ENCODE data around the gene TRAF3IP3. TPM values are rescaled to one million over a fixed set of nuclear protein-coding genes. Genes with fewer than 3 reads are reported as not detected.
"Not testable (repeated sequence)": the region's sequence is repeated elsewhere in the genome, so short reads cannot be mapped to it uniquely, and the experiment has no call there.

Gene TRAF3IP3
- total RNA-seq, 2 donors from 2014 or later = 1.3 to 2.7 TPM

GRCh38 chr1:209784265-209785169 lies 28.7 kb downstream of the TRAF3IP3 start, which contains the start of gene C1orf74:
C1orf74 (minus strand) TSS chr1:209784559; CDS start chr1:209783634, 925 bp downstream.
- DNase-seq (peak; percentile 99), ATAC-seq (peak; percentile 98 to 99)
- intact Hi-C loops (cut with DNase I) = loop anchor here in 1 of 2 donors (5.0 kb wide), 1 partner anchor 38 kb away; no protein-coding TSS in a partner anchor

- intact Hi-C loops (cut with DNase I) = no loop called here
- no peak for ATAC-seq
- no peak for DNase-seq
These were observed 29.7 kb downstream of the TRAF3IP3 start for GRCh38 chr1:209785592-209785991.

GRCh38 chr1:209786146-209786545 lies 30.3 kb downstream of the TRAF3IP3 start:
- intact Hi-C loops (cut with DNase I) = no loop called here
- no peak for DNase-seq
- no peak for ATAC-seq

DNA sequence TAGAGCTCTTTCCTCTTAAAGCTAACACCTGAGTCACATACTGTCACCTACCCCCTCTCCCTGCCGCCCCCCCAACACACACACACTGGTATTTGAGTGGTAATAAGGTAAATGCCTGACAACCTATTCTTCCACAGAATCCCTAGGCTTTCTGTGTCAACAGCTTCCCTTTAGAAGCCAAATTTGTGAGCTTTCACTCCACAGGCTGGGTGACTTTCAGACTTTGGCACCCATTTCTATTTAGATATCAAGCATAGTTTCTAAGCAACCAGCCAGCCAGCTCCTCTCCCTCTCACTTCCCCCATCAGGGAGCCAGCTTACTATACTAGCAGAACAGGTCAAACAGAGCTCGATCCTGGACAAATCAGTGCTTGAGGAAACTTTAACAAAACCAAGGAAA lies 31.7 kb downstream of the TRAF3IP3 start:
- ATAC-seq = peak; percentile 42 to 50

GRCh38 chr1:209789245-209789644 lies 33.4 kb downstream of the TRAF3IP3 start:
- ATAC-seq = no peak
- intact Hi-C loops (cut with DNase I) = no loop called here
- no peak for DNase-seq

More for the DNA sequence above, 31.7 kb downstream of the TRAF3IP3 start:
- intact Hi-C loops (cut with DNase I) = no loop called here
- DNase-seq = no peak

DNA sequence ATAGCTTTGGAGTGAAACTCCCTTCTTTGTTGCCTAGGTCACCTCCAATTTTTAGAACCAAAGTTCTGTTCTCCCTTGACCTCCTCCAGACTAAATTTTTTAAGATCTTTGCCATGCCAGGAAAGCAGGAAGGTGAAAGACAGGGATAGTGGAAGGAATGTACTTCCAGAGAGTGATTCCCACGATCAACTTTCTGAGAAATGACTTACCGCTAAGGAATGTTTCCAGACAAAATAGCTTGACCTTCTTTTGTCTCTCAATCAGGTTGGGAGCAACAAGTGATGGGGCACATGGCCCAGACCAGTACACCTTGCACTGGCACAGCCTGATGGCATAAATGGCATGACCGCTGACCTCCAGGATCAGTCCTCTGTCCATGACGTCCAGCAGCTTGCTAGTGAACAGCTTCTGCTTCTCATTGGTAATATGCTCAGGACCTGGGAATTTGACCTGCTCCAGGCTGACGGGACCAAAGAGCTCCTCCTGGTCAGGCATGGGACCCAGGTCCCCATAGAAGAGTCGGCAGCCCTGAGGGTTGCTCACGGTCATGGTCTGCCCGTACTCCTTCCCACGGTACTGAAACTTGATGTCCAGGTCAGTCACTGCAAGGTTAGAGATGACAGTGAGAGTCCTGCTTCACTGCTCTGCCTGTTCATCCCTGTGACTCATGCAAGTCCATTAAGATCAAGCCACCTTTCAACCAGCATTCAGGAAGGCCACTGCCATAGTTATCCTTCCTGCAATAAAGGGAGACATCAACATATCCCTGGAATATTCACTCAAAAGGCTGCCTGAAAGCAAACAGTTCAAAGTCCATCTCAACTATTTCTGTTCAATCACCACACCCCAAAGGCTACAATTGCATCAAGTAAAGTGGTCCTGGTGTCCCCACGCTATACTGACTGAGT lies 34.7 kb downstream of the TRAF3IP3 start:
- no peak for ATAC-seq
- DNase-seq = no peak
- intact Hi-C loops (cut with DNase I) = no loop called here

- ATAC-seq = no peak
- intact Hi-C loops (cut with DNase I) = no loop called here
- no peak for DNase-seq
These were observed 36.1 kb downstream of the TRAF3IP3 start for GRCh38 chr1:209791920-209792319.

DNA sequence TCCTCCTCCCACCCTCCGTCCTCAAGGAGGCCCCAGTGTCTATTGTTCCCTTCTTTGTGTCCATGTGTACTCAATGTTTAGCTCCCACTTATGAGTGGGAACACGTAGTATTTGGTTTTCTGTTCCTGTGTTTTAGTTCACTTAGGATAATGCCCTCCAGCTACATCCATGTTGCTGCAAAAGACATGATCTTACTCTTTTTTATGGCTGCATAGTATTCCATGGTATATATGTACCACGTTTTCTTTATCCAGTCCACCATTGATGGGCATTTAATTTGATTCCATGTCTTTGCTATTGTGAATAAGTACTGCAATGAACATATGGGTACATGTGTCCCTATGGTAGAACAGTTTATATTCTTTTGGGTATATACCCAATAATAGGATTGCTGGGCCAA lies 37.9 kb downstream of the TRAF3IP3 start:
- DNase-seq; intact Hi-C loops (cut with DNase I); ATAC-seq: not testable (repeated sequence)

DNA sequence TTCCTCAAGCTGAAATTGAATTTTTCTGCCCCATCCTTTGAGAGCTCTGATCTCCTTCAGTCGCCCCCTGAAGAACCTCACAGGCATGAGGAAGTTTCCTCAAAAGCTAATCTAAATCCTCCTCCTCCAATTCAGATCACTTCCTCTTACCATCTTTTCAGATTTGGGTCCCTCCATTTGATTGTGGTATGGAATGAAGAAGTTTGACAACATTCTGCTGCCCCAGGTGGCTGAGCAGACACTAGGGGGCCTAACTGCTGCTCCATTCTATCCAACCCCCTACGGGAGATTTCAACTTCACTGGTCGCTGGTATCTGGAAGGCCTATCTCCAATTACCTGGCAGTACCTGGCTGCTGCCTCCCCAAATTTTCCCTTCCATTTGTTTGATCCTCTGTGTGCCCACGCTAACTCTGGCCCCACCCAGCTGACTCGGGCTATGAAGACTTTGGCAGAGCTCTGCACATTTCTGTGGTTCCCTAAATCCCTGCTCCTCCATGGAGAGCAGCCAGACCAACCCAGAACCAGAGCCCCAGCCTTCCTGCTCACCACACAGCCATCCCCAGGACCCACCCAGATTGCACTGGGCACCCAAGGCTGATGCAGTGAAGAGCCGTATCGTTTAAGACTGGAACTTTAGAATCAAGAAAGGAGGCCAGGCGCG lies 42.3 kb downstream of the TRAF3IP3 start:
- ATAC-seq (no peak), DNase-seq (no peak)
- intact Hi-C loops (cut with DNase I) = no loop called here

GRCh38 chr1:209800984-209801834 lies 45.4 kb downstream of the TRAF3IP3 start:
- intact Hi-C loops (cut with DNase I) = no loop called here
- ATAC-seq = peak in 1 of 2 donors; percentile 12
- DNase-seq = peak; percentile 35

- DNase-seq (no peak), ATAC-seq (peak in 1 of 2 donors; percentile 20)
- intact Hi-C loops (cut with DNase I) = no loop called here
These were observed 46.4 kb downstream of the TRAF3IP3 start for GRCh38 chr1:209802117-209802779.

GRCh38 chr1:209802780-209803152 lies 46.9 kb downstream of the TRAF3IP3 start:
- intact Hi-C loops (cut with DNase I) = no loop called here
- no peak for DNase-seq

GRCh38 chr1:209803568-209803967 lies 47.7 kb downstream of the TRAF3IP3 start:
- intact Hi-C loops (cut with DNase I) = no loop called here
- DNase-seq (no peak), ATAC-seq (no peak)

More at GRCh38 chr1:209802780-209803152, 46.9 kb downstream of the TRAF3IP3 start:
- no peak for ATAC-seq

- DNase-seq = no peak
- peak in 1 of 2 donors; percentile 2 for ATAC-seq
- intact Hi-C loops (cut with DNase I) = no loop called here
These were observed 49.5 kb downstream of the TRAF3IP3 start for GRCh38 chr1:209805341-209805781.

GRCh38 chr1:209805875-209806760 lies 50.3 kb downstream of the TRAF3IP3 start, which contains the start of gene IRF6:
IRF6 (minus strand) TSS chr1:209806142; CDS start chr1:209801413, 4,729 bp downstream.
- ATAC-seq (peak; percentile 79 to 81), DNase-seq (peak; percentile 87)
- intact Hi-C loops (cut with DNase I) = no loop called here

GRCh38 chr1:209807509-209807908 lies 51.7 kb downstream of the TRAF3IP3 start:
- intact Hi-C loops (cut with DNase I) = no loop called here
- ATAC-seq = no peak
- no peak for DNase-seq
